GM20000 (cell line): ENCODE data around the gene AXIN1.

Experiments
- DNase-seq: peaks from one replicate; pipeline ENCODE4 v3.0.0; 2012; ENCODE audit warnings: low spot score
- TF ChIP-seq, protein P1 (sequence below): IDR thresholded peaks from 2 replicates; pipeline ENCODE4 v1.5.1; 2012; ENCODE audit warnings: mild to moderate bottlenecking, control low read depth; ENCODE audit errors: extremely low read depth, missing control alignments

Gene AXIN1

DNA sequence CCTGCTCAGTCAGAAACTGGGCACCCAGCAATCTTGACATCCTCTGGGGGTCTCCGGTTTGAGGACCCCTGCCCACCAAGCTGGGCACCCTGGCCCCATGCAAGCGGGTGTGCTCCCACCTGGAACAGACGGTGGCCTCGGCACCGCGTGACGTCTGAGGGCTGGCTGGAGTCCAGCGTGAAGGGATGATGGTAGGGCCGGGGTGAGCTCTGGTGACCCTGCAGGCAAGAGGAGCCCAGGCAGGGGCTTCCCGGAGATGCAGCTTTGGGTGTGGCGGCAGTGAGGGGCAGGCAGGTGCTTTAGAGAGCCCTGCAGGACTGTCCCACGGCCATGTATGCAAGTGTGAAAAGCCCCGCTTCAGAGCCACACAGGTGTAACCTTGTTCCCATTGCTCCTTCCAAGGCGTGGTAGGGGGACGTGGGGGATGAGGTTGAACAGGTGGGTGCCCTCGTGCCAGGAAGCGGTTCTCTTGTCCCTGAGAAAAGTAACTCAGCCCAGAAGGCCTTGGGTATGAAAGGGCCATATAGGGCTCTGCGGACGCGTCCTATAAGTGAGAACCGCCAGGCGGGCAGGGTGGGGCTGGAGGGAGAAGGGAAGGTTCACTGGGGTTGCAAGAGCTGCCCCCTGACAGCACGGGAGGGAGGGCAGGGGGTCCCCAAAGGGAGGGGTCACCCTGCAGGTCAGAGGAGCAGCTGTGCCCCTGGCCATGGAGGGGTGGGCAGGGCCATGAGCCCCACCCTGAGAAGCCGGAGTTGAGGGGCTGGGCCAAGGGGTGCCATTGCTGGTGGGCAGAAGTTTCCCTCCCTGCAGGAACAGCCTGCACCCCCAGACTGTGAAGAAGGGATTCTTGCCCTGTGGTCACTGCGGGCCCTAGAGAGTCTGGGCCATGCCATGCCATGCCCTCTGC, 86.0 kb downstream of the AXIN1 start:
- TF ChIP-seq, protein P1, sequence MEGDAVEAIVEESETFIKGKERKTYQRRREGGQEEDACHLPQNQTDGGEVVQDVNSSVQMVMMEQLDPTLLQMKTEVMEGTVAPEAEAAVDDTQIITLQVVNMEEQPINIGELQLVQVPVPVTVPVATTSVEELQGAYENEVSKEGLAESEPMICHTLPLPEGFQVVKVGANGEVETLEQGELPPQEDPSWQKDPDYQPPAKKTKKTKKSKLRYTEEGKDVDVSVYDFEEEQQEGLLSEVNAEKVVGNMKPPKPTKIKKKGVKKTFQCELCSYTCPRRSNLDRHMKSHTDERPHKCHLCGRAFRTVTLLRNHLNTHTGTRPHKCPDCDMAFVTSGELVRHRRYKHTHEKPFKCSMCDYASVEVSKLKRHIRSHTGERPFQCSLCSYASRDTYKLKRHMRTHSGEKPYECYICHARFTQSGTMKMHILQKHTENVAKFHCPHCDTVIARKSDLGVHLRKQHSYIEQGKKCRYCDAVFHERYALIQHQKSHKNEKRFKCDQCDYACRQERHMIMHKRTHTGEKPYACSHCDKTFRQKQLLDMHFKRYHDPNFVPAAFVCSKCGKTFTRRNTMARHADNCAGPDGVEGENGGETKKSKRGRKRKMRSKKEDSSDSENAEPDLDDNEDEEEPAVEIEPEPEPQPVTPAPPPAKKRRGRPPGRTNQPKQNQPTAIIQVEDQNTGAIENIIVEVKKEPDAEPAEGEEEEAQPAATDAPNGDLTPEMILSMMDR, result no peak
- DNase-seq, result no peak

DNA sequence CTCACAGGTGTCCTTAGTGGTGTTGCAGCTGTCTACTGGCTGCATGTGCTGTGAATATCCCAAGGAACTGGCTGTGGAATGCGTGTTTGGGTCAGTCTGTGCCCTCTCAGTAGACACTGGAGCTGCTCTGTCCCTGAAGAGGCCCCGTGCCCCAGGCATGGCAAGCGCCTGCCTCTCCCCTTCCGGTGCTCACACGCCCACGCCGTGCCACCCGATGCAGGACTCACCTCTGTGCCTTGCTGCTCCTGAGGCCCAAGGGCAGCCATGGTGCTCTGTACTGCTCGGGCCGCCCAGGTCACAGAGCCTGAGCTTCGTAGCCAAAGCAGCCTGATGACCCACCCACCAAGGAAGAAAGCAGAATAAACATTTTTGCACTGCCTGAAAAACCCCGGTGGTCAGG, 86.8 kb downstream of the AXIN1 start:
- TF ChIP-seq, protein P1, result no peak
- DNase-seq, result no peak

- TF ChIP-seq, protein P1, result no peak
- no peak for DNase-seq
These were observed 87.5 kb downstream of the AXIN1 start for GRCh38 chr16:265002-265529.

DNA sequence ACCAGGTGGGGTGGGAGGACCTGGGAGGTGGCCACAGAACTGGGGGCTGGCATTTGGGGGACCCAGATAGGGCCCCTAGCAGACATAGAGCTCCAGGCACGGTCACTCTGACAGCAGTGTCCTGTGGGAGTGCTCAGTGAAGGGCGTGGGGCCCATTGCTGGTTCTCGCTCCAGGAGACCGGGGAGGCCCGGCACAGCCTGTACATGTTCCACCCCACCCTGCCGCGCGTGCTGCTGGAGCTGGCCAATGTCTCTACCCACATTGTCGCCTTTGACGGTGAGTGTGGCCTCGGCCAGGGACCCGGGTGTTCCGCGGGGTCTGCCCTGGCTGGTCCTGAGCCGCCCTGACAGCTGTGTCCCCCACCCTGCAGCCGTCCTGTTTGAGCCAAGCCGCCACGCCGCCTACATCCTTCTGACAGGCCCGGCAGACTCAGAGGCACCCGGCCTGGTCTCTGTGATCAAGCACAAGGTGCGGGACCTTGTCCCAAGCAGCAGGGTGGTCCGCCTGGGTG, 88.0 kb downstream of the AXIN1 start:
- DNase-seq, result no peak
- TF ChIP-seq, protein P1, result no peak

GRCh38 chr16:263944-264343, 88.6 kb downstream of the AXIN1 start:
- TF ChIP-seq, protein P1, result no peak
- DNase-seq, result no peak

DNA sequence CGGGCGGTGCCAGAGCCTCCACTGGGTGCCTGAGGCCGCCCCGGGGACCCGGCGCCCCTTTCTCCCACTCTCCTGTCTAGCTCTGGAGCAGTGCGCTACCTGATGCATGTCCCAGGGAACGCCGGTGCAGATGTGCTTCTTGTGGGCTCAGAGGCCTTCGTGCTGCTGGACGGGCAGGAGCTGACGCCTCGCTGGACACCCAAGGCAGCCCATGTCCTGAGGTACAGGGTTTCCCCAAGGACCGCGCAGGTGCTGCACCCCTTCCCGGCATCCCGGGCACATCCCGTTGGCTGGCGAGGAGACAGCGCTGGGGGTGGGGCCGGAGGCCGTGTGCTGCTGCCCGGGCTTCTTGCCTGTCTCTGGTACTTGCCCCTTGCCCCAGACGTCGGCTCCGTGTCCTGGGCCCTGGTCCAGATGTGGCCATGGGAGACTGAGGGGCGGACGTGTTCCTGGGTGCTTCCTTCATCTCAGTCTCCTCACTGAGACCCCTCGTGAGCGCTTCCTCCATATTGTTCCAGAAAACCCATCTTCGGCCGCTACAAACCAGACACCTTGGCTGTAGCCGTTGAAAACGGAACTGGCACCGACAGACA, 89.2 kb downstream of the AXIN1 start:
- DNase-seq, result no peak
- TF ChIP-seq, protein P1, result no peak

- no peak for DNase-seq
- TF ChIP-seq, protein P1, result no peak
These were observed 90.3 kb downstream of the AXIN1 start for GRCh38 chr16:262121-262745.
